NCI-H1436 treated with DMSO at 0.1 percent for 48 hours (cell line): ENCODE data around the gene ADNP2.

Experiments used
- DNase-seq: peaks from one replicate; lab custom pipeline; 2025; lab: John Stamatoyannopoulos, UW

Gene ADNP2

DNA sequence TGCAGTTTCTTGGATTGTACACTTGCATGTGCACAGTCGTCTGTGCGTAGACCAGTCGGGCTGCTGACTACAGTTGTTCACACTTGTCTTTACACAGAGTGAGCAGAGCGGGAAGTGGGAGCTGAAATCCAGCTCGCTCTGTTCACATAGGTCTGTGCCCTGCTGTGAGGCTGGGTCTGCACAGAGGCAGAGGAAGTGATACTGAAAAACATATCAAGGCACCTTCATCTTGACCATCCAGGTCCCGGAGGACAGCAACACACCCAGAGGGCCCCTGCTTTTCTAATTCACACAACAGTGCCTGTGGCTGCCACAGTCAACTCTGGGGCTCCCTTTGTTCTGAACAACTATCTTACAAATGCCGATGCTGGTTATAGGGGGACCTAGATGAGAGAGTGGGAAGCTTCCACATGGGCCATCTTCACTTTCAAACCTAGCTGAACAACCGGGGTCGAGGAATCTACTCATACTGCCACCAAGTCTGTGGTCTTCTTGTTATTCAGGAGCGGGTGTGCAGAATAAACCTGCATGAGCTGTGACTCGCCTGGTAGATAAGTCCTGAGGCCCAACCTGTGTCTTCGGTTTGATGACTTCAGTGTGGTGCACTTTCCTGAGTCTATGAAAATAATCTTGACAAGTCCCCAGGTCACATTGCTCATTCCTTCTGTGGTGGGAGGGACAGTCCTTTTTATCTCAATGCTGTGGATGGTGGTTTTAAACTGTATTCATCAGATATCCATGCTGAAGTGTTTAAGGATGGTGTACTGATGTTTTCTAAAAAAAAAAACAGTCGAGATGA is 3.5 kb upstream of the ADNP2 start:
- DNase-seq = no peak

GRCh38 chr18:80106482-80107051 is 2.5 kb upstream of the ADNP2 start:
- DNase-seq = no peak

GRCh38 chr18:80107426-80107825 is 1.6 kb upstream of the ADNP2 start:
- no peak for DNase-seq

GRCh38 chr18:80108121-80108536 is 933 bp upstream of the ADNP2 start:
- DNase-seq = no peak

DNA sequence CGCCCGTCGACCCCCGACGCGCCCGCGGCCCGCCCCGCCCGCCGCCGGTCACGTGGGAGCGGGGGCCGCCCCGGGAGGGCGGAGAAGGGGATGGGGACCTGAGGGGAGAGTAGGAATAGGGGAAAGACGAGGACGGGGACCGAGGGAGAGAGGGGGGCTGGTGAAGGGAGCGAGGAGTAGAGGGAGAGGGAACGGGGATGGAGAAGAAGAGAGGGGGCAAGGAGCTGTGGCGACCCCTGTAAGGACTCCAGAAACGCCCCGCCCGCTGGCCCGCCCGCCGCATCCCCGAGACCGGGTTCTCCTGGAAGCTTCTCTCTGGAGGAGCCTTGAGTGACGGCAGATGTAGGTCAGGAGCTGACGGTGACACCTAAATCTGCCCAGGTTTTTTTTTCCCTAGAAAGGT is 615 bp downstream of the ADNP2 start:
- no peak for DNase-seq

DNA sequence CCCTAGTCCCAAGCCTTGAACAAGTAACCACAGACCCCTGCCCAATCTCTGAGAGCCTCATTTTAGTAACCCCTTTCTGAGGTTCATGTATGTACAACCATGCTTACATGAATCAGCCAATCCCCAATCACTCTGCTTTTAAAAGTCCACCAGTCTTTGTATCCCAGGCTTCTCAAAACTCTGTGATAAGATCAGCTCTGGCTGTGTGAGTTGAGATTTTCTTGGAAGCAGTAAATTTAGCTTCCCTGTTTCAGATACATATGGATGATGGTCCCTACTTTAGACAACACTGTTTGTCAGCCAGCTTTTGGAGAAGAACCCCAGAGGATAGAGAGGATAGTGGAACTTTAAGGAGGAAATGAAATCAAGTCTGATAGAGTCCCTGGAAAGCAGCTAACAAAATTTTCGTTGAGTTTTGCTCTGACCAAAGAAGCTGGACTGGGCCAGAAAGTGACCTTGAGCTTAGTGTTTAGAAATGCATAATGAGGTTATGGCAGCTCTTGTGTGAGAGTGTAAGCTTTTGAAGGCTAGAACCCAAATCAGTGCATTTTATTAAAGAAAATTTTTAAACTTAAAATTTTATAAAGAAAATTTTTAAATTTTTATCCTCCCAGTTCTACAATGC is 3.7 kb downstream of the ADNP2 start:
- DNase-seq = no peak

DNA sequence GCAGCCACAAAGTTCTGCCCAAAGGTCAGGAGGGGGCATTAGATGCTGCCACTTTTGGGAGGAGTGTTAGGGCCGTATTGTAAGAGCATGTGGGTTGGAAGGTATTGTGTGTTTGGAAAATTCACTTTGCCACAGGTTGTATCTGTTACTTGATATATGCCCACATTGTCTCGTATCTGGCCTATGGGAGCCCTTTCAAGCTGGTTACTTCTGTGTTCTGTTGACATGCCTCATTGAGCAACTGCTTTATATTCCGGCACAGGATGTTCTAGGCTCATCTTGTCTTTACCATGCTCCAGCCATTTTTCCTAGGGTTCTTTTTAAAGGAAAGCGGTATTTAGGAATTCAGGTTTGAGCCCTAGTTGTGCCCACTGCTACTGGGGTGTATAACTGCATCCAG is 6.0 kb downstream of the ADNP2 start:
- DNase-seq = no peak

- DNase-seq = peak; percentile 56
Observed at GRCh38 chr18:80119111-80119510, 10.0 kb downstream of the ADNP2 start.

DNA sequence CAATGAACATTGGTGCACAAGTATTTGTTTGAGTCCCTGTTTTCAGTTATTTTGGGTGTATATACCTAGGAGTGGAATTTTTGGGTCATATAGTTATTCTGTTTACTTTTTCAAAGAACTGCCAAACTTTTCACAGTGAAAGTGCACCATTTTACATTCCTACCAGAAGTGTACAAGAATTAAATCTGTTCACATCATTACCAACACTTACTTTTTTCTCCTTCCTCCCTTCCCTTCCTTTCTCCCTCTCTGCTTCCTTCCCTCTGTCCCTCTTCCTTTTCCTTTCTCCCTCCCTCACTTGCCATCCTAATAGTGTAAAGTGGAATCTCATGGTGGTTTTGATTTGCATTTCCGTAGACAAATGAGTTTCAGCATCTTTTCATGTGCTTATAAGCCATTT is 11.9 kb downstream of the ADNP2 start:
- no peak for DNase-seq

DNA sequence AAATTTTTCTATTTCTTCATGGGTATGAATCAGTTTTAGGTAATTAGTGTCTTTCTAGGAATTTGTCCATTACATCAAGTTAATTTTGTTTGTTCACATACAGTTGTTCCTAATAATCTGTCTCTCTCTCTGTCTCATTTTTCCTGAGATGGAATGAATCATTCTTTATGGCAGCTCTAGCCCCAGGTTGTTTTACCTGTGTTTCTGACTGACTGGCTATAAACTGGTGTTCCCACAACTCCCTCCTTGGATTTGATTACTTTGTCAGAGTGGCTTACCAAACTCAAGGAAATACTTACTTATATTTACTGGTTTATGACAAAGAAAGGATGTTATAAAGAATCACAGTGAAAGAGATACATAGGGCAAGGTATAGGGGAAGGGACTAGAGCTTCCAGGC is 15.1 kb downstream of the ADNP2 start:
- no peak for DNase-seq

- DNase-seq = no peak
Observed at GRCh38 chr18:80126797-80127196, 17.7 kb downstream of the ADNP2 start.

GRCh38 chr18:80127635-80128034 is 18.6 kb downstream of the ADNP2 start:
- DNase-seq = no peak

- DNase-seq = no peak
Observed at GRCh38 chr18:80129672-80130367, 20.8 kb downstream of the ADNP2 start.

GRCh38 chr18:80130555-80130954 is 21.5 kb downstream of the ADNP2 start:
- DNase-seq = no peak

GRCh38 chr18:80132180-80132812 is 23.2 kb downstream of the ADNP2 start:
- no peak for DNase-seq

GRCh38 chr18:80133124-80133523 is 24.1 kb downstream of the ADNP2 start:
- no peak for DNase-seq

- DNase-seq = no peak
Observed at GRCh38 chr18:80135136-80135535, 26.1 kb downstream of the ADNP2 start.

DNA sequence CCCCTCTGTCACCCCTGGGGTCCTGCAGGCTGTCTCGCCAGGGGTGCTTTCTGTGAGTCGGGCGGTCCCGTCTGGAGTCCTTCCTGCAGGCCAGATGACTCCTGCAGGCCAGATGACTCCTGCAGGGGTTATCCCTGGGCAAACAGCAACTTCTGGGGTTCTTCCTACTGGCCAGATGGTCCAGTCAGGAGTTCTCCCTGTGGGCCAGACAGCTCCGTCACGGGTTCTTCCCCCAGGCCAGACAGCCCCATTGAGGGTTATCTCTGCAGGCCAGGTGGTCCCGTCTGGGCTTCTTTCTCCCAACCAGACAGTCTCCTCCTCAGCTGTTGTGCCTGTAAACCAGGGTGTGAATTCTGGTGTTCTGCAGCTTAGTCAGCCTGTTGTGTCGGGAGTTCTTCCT is 27.6 kb downstream of the ADNP2 start:
- no peak for DNase-seq

DNA sequence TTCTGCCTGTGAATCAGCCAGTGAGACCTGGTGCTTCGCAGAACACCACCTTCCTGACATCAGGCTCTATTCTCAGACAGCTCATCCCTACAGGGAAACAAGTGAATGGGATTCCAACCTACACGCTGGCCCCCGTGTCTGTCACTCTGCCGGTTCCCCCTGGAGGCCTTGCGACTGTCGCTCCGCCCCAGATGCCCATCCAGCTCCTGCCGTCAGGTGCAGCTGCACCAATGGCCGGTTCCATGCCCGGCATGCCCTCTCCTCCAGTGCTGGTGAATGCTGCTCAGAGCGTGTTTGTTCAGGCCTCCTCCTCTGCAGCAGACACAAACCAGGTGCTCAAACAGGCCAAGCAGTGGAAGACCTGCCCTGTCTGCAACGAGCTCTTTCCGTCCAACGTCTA is 28.1 kb downstream of the ADNP2 start:
- DNase-seq = no peak

DNA sequence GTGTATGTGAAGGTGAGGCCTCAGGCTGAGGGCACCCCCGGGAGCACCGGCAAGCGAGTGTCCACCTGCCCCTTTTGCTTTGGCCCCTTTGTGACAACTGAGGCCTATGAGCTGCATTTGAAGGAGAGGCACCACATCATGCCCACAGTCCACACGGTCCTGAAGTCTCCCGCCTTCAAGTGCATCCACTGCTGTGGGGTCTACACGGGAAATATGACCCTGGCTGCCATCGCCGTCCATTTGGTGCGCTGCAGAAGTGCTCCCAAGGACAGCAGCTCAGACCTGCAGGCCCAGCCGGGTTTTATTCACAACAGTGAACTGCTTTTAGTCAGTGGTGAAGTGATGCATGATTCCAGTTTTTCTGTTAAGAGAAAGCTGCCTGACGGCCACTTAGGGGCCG is 28.9 kb downstream of the ADNP2 start:
- no peak for DNase-seq

DNA sequence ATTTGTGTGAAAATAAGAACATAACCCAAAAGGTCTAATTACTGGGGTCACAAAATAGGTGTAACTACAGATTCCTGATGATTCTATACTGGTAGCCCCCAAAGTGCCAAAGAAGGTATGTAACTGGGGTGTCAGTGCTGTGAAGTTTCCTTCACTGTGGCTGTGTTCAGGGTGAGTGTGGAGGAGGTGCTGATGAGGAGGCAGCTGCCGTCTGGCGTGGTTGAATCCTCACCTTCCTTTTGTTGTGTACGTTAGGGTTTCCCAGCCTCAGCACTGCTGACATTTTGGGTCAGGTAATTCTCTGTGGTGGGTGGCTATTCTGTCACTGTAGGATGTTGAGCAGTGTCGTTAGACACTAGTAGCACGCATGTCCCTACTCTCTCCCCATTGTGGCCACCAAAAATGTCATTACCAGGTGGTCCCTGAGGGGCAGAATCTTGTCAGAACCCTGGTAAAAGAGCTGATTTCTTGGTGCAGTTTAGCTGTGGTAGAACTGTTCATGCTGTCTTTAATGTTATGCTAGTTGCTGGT is 31.5 kb downstream of the ADNP2 start:
- no peak for DNase-seq

- no peak for DNase-seq
Observed at GRCh38 chr18:80143881-80144280, 34.8 kb downstream of the ADNP2 start.
